Cardiac fibroblast (primary cell): ENCODE measurements around the gene MORC2.

Experiments used
- DNase-seq, 2 donors: peaks; one replicate each; pipeline versions ENCODE4 v3.0.0 to v3.0.0-alpha.2; 2010; ENCODE audit warnings: low read depth in 2 of 2
- H3K4me3 ChIP-seq, 2 donors: replicated peaks in 1 of 2; 1 replicate in 1 of 2; 2 replicates in 1 of 2; pipeline ENCODE4 v1.5.1; 2011; ENCODE audit warnings: low read depth in 2 of 2, low read length in 2 of 2, mild to moderate bottlenecking in 2 of 2, moderate library complexity in 1 of 2
- TF ChIP-seq, protein P1 (sequence below): IDR thresholded peaks from one replicate; pipeline ENCODE4 v1.5.1; 2011; ENCODE audit warnings: low read depth, mild to moderate bottlenecking, low read length, inconsistent platforms

Gene MORC2

DNA sequence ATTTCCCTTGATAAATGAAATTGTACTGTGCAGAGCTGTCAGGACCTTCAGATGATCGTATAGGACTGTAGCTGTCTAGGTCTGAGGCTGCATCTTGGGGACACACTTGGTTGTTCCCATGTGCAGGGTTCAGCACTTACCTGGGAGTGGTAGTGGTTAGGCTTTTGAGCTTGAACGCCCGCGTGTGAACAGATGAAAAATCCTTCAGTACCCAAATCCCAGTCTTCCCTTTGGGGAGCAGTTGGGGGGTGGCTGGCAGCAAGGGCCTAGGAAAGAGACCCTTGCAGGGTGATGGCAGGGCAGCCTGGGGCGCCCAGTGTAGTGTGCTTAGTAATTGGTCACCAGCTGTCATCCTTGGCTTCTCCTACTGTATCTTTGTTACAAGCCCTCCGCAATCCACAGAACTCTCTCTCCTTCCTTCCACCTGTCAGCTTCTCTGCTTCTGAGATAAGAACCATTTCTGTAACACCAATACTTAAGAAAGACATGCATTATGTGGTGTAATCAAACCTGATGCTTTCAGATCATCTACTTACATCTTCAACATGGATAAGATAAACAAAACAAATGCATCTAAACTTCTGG is 64.6 kb downstream of the MORC2 start:
- DNase-seq, result no peak
- TF ChIP-seq, protein P1, sequence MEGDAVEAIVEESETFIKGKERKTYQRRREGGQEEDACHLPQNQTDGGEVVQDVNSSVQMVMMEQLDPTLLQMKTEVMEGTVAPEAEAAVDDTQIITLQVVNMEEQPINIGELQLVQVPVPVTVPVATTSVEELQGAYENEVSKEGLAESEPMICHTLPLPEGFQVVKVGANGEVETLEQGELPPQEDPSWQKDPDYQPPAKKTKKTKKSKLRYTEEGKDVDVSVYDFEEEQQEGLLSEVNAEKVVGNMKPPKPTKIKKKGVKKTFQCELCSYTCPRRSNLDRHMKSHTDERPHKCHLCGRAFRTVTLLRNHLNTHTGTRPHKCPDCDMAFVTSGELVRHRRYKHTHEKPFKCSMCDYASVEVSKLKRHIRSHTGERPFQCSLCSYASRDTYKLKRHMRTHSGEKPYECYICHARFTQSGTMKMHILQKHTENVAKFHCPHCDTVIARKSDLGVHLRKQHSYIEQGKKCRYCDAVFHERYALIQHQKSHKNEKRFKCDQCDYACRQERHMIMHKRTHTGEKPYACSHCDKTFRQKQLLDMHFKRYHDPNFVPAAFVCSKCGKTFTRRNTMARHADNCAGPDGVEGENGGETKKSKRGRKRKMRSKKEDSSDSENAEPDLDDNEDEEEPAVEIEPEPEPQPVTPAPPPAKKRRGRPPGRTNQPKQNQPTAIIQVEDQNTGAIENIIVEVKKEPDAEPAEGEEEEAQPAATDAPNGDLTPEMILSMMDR, result no peak
- H3K4me3 ChIP-seq, result no peak overlapping the region

DNA sequence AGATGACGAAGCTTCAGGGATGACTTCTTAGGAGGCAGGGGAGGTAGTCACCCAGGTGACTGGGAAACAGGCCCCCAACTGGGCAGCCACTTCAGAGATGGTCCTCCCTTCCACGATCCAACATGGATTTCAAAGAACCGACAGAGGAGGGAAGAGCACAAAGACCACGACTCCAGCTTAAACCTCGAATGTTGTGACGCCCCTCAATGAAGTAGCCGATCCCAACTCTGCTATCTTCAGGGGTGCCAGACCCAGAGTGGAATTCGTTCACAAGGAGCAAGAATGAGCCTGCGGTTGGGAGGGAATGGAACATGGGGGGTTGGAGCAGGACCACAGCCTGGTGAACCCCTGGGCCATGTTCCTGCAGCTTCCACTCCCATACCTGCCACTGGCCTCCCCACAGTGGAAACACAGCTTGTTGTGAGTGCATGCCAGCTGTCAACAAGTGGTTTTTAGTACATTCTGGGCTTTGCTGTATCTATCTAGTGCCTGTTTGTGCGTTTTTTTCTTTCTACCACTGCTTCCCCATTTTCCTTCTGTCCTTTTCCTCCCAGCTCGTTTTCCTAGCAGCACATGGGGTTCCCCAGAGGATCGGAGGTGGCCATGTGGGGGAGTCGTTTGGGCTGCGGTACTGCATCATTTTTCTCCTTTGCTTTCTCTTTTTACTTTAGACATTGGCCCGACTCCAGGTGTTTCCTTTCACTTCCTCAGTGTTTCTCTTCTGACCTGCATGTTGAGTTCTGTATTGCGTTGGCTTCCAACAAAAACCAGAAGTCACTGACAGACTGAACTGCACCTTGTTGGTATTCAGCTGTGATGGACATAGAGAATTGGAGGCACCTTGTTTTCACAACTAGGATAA is 65.8 kb downstream of the MORC2 start:
- TF ChIP-seq, protein P1, result no peak
- no peak overlapping the region for H3K4me3 ChIP-seq

DNA sequence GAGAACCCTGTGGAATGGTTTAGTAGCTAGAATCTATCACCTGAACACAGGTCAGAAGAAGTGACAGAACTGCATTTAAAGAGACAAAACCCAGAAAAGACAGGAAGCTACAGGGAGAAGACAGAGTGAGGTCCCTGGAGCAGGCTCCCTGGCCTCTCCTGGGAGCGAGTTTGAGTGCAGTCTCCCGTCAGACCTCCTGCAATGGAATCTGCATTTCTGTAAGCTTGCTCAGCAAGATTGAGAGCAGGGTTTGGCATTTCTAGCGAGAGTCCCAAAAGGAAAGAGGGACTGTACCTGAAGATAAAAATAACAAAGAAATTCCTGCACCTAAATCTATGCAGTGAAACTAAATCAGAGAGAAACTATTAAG is 74.2 kb downstream of the MORC2 start:
- TF ChIP-seq, protein P1, result no peak
- H3K4me3 ChIP-seq, result no peak overlapping the region
- DNase-seq, result no peak

More for the DNA sequence above, 65.8 kb downstream of the MORC2 start:
- DNase-seq, result peak; percentile 8 to 19

DNA sequence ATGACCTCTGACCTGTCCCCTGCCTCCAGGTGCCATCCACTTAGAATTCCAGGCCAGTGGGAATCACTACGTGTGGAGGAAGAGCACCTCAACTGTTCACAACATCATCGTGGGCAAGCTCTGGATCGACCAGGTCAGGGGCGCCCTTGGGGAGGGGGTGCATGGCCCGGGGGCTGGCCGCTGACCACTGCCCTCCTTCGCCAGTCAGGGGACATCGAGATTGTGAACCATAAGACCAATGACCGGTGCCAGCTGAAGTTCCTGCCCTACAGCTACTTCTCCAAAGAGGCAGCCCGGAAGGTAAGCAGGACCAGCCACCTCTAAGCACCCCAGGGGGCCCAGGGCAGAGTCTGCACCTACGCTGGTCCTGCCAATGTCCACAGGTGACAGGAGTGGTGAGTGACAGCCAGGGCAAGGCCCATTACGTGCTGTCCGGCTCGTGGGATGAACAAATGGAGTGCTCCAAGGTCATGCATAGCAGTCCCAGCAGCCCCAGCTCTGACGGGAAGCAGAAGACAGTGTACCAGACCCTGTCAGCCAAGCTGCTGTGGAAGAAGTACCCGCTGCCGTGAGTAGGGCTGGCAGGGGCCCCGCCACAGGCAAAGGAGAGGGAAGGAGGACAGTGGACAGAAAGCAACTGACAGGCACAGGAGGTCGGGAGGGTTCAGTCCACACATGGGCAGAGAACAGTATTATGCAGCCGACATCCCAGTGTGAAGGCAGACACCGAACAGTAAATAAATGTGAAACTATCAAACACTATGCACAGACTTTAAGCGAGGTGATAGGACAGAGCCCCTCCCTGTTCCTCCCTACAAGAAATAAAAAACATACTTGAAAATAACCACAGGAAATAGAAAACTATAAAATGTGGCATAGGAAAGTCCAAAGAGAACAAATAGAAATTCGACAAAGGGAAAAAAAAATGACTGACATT is 74.9 kb downstream of the MORC2 start:
- TF ChIP-seq, protein P1, result no peak
- no peak overlapping the region for H3K4me3 ChIP-seq
- no peak for DNase-seq

DNA sequence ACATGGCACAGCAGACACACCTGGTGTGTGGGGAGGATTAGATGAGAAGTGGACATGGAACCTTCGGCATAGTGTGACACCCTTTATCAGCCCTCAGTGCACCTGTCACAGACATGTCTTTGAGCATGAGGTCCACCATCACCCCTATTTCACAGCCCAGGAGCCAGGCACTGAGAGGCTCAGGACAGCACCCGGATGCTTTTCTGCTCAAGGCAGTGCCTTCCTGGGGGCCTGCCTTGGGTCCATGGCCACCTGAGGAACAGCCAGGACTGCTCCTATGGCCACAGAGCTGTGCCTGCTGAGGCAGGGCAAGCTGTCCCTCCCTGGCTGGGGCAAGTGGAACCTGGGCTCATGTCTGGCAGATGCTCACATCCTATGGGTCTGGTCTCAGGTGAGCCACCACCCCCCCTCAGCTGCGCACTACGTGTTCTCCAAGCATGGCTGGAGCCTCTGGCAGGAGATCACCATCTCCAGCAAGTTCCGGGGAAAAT is 75.8 kb downstream of the MORC2 start:
- no peak overlapping the region for H3K4me3 ChIP-seq
- DNase-seq, result no peak
- TF ChIP-seq, protein P1, result no peak

DNA sequence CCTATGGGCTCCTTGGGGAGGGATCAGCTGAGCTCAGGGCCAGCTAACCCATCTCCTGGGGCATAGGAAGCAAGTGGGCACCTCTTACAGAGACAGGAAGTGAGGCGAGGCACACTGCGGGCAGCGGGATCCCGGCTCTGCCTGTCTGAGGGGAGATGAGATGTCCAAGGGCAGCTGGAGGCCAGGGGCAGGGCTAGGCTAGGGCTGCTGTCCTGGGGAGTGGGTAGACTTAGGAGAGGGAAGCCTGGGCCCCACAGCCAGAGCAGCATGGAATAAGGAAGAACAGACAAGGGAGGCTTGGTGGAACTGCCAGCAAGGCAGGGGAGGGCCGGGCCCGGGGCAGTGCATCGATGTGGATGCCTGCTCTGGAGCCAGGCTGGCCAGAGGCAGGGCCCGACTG is 76.3 kb downstream of the MORC2 start:
- H3K4me3 ChIP-seq, result no peak overlapping the region
- DNase-seq, result no peak
- TF ChIP-seq, protein P1, result no peak
